Measurements from ENCODE around the gene KTN1.

The KTN1 gene

GRCh38 chr14:55578511-55578910 is 1.5 kb upstream of the KTN1 start:
- DNase-seq = peak; percentile 15

DNA sequence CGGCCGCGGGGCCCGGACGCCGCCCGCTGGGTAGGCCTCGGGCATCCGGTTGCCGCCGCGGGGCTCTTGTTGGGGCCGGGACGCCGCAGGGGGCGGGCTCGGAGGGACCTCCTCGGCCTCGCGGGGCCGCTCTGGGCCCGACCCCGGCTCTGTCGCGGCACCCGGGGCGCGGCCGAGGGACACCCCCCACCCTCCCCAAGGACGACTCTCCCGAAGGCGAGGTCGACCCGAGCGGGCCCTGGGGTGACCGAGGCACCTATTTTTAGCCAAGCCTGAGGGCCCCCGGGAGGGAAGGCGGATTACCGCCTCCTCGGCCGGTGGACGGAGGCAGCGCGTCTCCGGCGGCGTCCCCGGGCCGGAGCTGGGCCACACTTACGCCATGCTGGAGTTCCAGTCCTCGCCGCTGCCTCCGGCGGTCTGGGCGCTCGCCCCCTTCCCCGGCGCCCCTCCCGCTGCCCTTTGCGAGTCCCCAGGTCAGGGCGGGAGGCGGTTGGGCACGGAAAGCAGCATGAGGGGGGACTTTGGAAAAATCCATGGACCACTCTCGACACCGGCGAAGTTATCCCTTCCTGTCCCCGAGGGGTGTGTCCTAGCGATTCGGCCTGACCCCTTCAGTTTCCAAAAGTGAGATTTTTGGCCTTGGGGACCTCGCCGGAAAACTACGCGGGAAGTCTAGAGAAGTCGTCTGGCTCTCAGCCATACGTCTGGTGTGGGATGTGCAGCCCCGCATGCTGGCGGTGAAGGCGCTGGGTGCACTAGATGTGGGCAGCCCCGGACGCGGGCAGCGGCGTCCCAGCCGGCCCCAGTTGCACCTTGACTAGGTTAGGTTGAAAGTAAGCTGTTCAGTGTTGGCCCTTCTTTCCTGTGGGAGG is 699 bp downstream of the KTN1 start:
- DNase-seq = peak; percentile 78

- no peak for DNase-seq
Observed at GRCh38 chr14:55581342-55581771, 1.4 kb downstream of the KTN1 start.

- DNase-seq = no peak
Observed at GRCh38 chr14:55582746-55583145, 2.7 kb downstream of the KTN1 start.

DNA sequence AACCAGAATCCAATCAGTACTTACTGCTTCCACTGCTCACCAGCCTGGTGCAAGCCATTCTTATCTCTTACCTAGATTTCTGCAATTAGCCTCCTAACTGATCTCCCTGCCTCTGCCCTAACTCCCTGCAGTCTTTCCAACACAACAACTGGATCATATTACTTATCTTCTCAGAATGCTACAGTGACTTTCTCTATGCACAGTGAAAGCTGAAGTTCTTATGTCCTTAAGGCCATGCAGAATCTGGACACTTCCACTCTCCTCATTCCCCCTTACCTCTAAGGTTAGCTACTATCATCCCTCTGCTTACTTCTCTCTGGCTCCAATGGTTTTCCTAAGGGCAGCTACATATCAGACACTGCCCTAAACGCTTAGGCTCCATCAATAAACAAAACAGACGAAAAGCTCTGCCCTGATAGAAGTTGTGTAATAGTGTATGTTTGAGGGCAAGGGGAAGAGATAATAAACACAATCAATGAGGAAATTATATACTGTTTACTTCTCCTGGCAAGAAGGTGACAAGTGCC is 4.0 kb downstream of the KTN1 start:
- no peak for DNase-seq

GRCh38 chr14:55585854-55586253 is 5.8 kb downstream of the KTN1 start:
- no peak for DNase-seq

- no peak for DNase-seq
Observed at GRCh38 chr14:55586411-55586810, 6.4 kb downstream of the KTN1 start.

GRCh38 chr14:55587847-55588246 is 7.8 kb downstream of the KTN1 start:
- DNase-seq = no peak

DNA sequence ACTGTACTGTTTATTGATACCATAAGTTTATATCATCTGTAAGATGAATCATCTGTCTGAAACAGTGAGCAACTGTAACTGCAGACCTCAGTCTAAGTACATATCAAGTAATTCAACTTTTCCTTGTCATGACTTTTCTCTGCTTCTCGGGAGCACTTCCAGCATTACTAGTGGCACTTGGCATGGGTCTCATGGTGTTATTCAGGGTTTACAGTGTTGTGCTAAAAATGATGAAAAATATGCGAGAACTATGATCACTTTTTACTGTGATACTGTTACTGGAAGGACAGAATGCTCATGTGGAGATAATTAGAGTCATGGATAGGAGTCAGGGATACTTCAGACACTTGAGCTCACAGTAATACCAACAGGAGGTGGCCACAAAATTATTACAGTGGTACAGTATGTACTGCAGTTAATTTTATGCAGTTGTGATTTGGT is 8.3 kb downstream of the KTN1 start:
- no peak for DNase-seq

DNA sequence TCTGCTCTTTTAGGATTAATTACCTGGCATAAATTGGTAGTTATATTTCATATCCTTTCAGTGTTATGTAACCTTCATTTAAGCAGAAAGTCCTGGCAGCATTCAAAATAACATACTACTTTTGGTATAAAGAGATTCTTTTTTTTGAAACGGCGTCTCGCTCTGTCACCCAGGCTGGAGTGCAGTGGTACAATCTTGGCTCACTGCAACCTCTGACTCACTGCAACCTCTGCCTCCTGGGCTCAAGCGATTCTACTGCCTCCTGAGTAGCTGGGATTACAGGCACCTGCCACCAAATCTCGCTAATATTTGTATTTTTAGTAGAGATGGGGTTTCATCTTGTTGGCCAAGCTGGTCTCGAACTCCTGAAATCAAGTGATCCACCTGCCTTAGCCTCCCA is 9.2 kb downstream of the KTN1 start:
- no peak for DNase-seq

DNA sequence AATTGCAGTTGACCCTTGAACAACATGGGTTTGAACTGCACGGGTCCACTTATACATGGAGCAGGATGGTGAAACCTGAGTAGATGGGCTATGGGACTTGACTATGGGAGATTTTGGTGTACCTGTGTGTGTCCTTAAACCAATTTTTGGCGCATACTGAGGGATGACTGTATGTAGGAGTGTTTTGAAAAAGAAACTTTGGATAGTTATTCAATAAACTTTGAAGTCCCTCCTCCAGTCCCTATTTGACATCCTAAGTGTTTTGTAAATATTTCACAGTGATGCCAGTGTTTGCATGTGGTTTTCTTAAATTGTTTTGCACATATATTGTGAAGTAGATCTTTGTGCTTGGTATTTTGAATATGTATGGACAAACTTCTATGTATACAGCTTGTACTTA is 12.4 kb downstream of the KTN1 start:
- DNase-seq = no peak

GRCh38 chr14:55593698-55594097 is 13.7 kb downstream of the KTN1 start:
- DNase-seq = no peak

DNA sequence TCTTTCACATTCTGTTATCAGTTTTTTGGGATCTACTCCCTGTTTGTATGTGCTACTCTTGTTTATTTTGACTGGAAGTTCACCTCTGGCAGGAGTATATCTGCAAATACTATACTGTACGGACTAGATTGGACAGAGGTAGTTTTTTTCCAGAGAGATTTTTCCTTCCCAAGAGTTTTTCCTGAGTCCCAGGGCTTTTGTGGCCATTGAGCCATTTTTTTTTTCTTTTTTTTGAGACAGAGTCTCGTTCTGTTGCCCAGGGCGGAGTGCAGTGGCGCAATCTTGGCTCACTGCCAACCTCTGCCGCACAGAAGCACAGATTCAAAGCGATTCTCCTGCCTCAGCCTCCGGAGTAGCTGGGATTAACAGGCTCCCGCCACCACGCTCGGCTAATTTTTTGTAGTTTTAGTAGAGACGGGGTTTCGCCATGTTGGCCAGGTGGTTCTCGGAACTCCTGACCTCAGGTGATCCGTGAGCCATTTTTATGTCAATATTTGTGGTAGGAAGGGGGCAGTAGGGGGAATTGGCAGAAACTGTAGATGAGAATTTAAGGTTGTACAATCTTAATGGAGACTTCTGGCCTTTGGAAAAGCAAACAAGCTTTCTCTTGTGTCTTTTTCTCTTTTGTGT is 19.4 kb downstream of the KTN1 start:
- DNase-seq = no peak

DNA sequence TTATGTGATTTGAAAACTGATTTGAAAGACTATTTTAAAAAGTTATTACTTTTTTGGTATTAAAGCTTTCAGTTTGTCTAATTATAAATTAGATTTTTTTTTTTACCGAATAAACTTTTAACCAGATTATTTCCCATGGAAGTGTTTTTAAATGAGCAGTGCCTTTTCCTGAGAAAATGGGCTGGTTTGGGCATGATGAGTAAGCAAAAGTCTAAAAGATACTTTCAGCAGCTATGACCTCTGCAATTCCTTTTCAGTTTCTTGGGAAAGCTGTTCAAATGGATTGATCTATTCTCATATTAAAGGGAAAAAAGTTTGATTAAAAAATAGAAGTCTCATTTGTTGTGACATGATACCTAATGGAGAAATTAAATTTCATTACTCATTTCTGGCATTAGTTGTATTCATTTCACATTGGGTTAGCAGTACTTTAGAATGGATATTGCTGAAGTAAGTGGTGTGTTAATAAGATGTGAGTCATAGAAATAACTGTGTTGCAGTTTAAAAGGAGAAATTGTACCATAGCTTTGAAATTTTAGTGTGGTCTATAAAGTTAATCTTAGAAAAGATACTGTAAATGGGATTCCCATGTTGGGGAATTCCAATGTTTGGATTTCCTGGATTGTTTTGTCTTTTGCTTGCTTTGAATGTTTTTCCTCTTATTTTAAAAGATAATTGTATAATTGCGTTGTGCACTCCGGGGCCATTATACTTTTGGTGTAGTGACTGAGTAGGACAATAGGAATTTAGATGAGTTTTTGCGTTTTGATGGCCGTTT is 21.0 kb downstream of the KTN1 start:
- DNase-seq = no peak

DNA sequence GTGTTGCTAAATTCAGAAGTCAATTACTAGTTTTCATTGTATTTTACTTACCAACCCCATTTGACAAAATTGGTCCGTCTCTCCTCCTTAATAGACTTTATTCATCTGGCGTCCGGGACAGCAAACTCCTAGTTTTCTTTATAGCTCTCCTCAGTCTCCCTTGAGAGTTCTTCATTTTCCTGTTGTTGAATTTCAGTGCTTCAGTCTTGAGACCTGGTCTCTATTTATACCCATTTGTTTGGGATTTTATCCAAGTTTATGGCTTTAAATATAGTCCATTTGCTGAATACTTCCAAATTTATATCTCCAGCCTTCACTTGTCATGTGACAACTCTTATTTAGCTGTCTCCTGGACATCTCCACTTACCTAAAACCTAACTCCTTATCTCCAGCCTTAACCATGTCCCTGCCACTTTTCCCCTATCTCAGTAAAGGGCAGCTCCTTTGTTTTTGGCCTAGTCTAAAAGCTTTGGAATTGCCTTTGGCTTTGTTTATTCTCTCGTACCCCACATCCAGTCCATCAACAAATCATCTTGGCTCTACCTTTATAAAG is 23.5 kb downstream of the KTN1 start:
- no peak for DNase-seq

GRCh38 chr14:55604488-55604887 is 24.5 kb downstream of the KTN1 start:
- no peak for DNase-seq

DNA sequence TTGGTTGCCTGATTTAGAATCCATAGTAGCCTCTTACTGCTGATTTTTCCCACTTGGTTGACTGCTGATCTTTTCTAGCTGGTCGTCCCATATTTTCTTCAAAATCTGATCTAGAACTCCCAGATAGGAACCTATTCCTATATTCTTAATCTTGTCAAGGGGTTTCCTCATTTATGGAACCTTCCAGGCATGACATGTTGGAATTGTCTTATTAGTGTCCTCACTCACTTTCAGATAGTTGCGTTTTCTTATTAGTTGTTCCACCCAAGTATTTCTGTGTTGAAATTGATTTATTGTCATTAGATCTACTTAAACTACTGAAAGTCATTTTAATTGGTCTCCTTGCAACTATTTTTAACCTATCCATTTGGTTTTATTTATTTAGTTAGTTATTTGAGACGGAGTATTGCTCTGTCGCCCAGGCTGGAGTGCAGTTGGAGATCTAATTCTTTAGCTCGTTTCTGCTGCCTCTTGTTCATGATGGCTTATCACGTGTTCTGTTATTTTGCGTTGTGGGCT is 25.0 kb downstream of the KTN1 start:
- no peak for DNase-seq

- DNase-seq = no peak
Observed at GRCh38 chr14:55605793-55606192, 25.8 kb downstream of the KTN1 start.

DNA sequence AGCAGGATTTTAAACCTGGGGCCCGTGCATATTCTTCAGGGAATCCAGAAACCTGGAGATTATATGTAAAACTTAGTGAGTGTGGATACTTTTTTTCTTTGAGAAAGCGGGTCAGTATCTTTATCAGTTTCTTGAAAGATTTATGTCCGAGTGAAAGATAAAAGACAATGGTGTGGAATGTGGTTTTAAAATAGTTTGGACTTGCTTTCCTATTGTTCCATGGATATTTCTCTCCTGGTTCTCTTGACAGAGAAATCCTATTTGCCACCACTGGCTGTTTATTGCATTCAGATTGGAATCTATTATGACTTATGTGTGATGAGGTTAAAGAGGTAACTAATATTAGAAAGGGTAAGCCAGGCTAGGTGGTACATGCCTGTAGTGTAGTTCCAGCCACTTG is 27.4 kb downstream of the KTN1 start:
- DNase-seq = no peak

DNA sequence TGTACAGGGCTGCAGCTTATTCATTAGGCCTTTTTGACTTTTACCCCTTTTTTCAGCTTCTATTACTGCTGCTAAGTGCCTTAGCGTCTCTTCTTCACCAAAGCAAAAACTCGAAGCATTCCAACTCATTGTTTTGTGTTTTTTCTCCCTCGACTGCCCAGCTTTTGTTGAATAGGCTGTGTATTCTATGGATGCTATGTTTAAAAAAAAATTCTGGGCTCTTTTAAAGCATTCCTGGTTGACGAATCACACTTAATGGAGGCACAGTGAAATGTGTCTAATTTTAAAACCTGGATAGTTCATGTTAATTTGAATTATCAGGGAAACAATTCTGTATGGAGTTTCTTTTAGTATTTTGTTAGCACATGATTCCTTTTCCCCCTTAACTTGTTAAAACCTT is 29.7 kb downstream of the KTN1 start:
- no peak for DNase-seq

- DNase-seq = no peak
Observed at GRCh38 chr14:55610713-55611370, 30.8 kb downstream of the KTN1 start.

DNA sequence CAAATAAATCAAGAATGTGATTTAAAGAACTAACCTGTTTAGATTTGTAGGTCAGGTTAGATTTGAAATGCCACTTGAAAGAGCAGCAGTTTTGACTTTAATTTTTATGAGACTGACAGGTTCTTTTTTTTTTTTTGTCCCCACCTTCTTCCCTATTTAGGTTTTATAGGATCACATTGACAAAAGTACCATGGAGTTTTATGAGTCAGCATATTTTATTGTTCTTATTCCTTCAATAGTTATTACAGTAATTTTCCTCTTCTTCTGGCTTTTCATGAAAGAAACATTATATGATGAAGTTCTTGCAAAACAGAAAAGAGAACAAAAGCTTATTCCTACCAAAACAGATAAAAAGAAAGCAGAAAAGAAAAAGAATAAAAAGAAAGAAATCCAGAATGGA is 31.9 kb downstream of the KTN1 start:
- DNase-seq = no peak

All from eye (tissue), 1 donor.